ENCODE results near the gene GATM.

Gene GATM

GRCh38 chr15:45354711-45355110 lies 23.6 kb downstream of the GATM start:
- no peak for TF ChIP-seq CTCF (conservative IDR thresholded peaks at IDR 0.05; ENCODE audit: low read length)
- no peak for TF ChIP-seq EZH2phosphoT487 (IDR thresholded peaks at IDR 0.05; ENCODE audit: borderline replicate concordance)
- no peaks in the 10 kb centered on the region for H3F3A ChIP-seq (ENCODE audit: low read depth)
- H3K4me3 ChIP-seq (ENCODE audit: low read length, poor library complexity, severe bottlenecking): no peak overlapping the region
- H4K20me1 ChIP-seq (ENCODE audit: insufficient read depth, low read length, poor library complexity, severe bottlenecking): no peaks in the 10 kb centered on the region
- no peaks in the 10 kb centered on the region for H3K36me3 ChIP-seq (ENCODE audit: insufficient read depth, low read length)
- H3K9me3 ChIP-seq (ENCODE audit: insufficient read depth, low read depth, low read length): no peaks in the 10 kb centered on the region
- no peaks in the 10 kb centered on the region for H3K79me2 ChIP-seq (ENCODE audit: insufficient read depth, low read length)
- no peaks in the 10 kb centered on the region for H3K9me2 ChIP-seq (replicated peaks; ENCODE audit: low read depth, low read length)
- H2AFZ ChIP-seq (ENCODE audit: low read length): no peak overlapping the region
- H3K4me1 ChIP-seq (ENCODE audit: insufficient read depth, low read length, poor library complexity, severe bottlenecking): no peaks in the 10 kb centered on the region
- H3K27me3 ChIP-seq (ENCODE audit: insufficient read depth, low read length, poor library complexity, severe bottlenecking): peaks cover 3% of the 10 kb centered on the region
- H3K4me2 ChIP-seq (ENCODE audit: low read depth, low read length, poor library complexity, severe bottlenecking): no peak overlapping the region
- H3K9ac ChIP-seq (ENCODE audit: low read depth, low read length, poor library complexity, severe bottlenecking): no peak overlapping the region

GRCh38 chr15:45351227-45351626 lies 27.1 kb downstream of the GATM start:
- no peak overlapping the region for H2AFZ ChIP-seq (ENCODE audit: low read length)
- H3K4me1 ChIP-seq (ENCODE audit: insufficient read depth, low read length, poor library complexity, severe bottlenecking): no peaks in the 10 kb centered on the region
- H4K20me1 ChIP-seq (ENCODE audit: insufficient read depth, low read length, poor library complexity, severe bottlenecking): no peaks in the 10 kb centered on the region
- no peaks in the 10 kb centered on the region for H3K9me3 ChIP-seq (ENCODE audit: insufficient read depth, low read depth, low read length)
- H3K4me2 ChIP-seq (ENCODE audit: low read depth, low read length, poor library complexity, severe bottlenecking): no peak overlapping the region
- no peak overlapping the region for H3K9ac ChIP-seq (ENCODE audit: low read depth, low read length, poor library complexity, severe bottlenecking)
- H3F3A ChIP-seq (ENCODE audit: low read depth): no peaks in the 10 kb centered on the region
- H3K9me2 ChIP-seq (replicated peaks; ENCODE audit: low read depth, low read length): no peaks in the 10 kb centered on the region
- TF ChIP-seq EZH2phosphoT487 (IDR thresholded peaks at IDR 0.05; ENCODE audit: borderline replicate concordance) (no peak), CTCF (conservative IDR thresholded peaks at IDR 0.05; ENCODE audit: low read length) (no peak)
- no peaks in the 10 kb centered on the region for H3K36me3 ChIP-seq (ENCODE audit: insufficient read depth, low read length)
- H3K4me3 ChIP-seq (ENCODE audit: low read length, poor library complexity, severe bottlenecking): no peak overlapping the region
- peaks cover 5% of the 10 kb centered on the region for H3K27me3 ChIP-seq (ENCODE audit: insufficient read depth, low read length, poor library complexity, severe bottlenecking)
- no peaks in the 10 kb centered on the region for H3K79me2 ChIP-seq (ENCODE audit: insufficient read depth, low read length)

GRCh38 chr15:45349623-45350022 lies 28.7 kb downstream of the GATM start:
- Histone ChIP-seq H3K4me3 (ENCODE audit: low read length, poor library complexity, severe bottlenecking) (no peak overlapping the region), H3K4me1 (ENCODE audit: insufficient read depth, low read length, poor library complexity, severe bottlenecking) (no peaks in the 10 kb centered on the region)

More at GRCh38 chr15:45349623-45350022, 28.7 kb downstream of the GATM start:
- TF ChIP-seq CTCF (conservative IDR thresholded peaks at IDR 0.05; ENCODE audit: low read length) (no peak), EZH2phosphoT487 (IDR thresholded peaks at IDR 0.05; ENCODE audit: borderline replicate concordance) (no peak)
- Histone ChIP-seq H2AFZ (ENCODE audit: low read length) (no peak overlapping the region), H3K9ac (ENCODE audit: low read depth, low read length, poor library complexity, severe bottlenecking) (no peak overlapping the region), H3K27me3 (ENCODE audit: insufficient read depth, low read length, poor library complexity, severe bottlenecking) (peaks cover 5% of the 10 kb centered on the region), H3K9me2 (replicated peaks; ENCODE audit: low read depth, low read length) (no peaks in the 10 kb centered on the region), H3F3A (ENCODE audit: low read depth) (no peaks in the 10 kb centered on the region), H3K36me3 (ENCODE audit: insufficient read depth, low read length) (no peaks in the 10 kb centered on the region), H4K20me1 (ENCODE audit: insufficient read depth, low read length, poor library complexity, severe bottlenecking) (no peaks in the 10 kb centered on the region), H3K9me3 (ENCODE audit: insufficient read depth, low read depth, low read length) (no peaks in the 10 kb centered on the region), H3K4me2 (ENCODE audit: low read depth, low read length, poor library complexity, severe bottlenecking) (no peak overlapping the region), H3K79me2 (ENCODE audit: insufficient read depth, low read length) (no peaks in the 10 kb centered on the region)

Measured in Loucy (cell line).